HEK293 (cell line): ENCODE measurements around the gene IFNL4.

ENCODE experiments used
- CTCF ChIA-PET: fragments of 350-600 bp; formaldehyde crosslinking; extraction: SDS; loops from one replicate; lab custom pipeline; 2021; ENCODE audit warnings: antibody characterized with exemption; lab: Yijun Ruan, JAX
- POLR2A ChIA-PET: fragments of 300-600 bp; formaldehyde crosslinking; extraction: SDS; loops from one replicate; lab custom pipeline; 2020; ENCODE audit warnings: antibody characterized with exemption, inconsistent platforms; lab: Yijun Ruan, JAX
- H3K27ac ChIP-seq: fragments of 200-500 bp; sonication (Bioruptor generic); 2 replicates; pipeline ENCODE4 v1.5.1; 2014; ENCODE audit warnings: low read depth, low read length, control low read depth, inconsistent platforms; ENCODE audit errors: extremely low read depth
- H3K36me3 ChIP-seq, 2 experiments: fragments of 200-500 bp in 1 of 2; sonication (Bioruptor generic) in 1 of 2; 1 replicate in 1 of 2; 2 replicates in 1 of 2; pipeline ENCODE4 v1.5.1; 2014 to 2017; ENCODE audit warnings: inconsistent platforms in 2 of 2, low read length in 2 of 2; ENCODE audit not compliant: control insufficient read depth in 2 of 2, insufficient read depth in 1 of 2
- H3K4me1 ChIP-seq: fragments of 200-500 bp; sonication (Bioruptor generic); 2 replicates; pipeline ENCODE4 v1.5.1; 2014; ENCODE audit warnings: mild to moderate bottlenecking, low read length, inconsistent platforms; ENCODE audit not compliant: control insufficient read depth, insufficient read depth
- H3K4me3 ChIP-seq: 2 replicates; pipeline ENCODE4 v1.5.1; 2011; ENCODE audit warnings: low read depth, mild to moderate bottlenecking, control low read depth, low read length, moderate library complexity
- H3K9me3 ChIP-seq: fragments of 200-500 bp; sonication (Bioruptor generic); 2 replicates; pipeline ENCODE4 v1.5.1; 2014; ENCODE audit warnings: low read depth, low read length, inconsistent platforms; ENCODE audit not compliant: control insufficient read depth, insufficient read depth
- KLF9 ChIP-seq: fragments of 450-650 bp; formaldehyde crosslinking; IDR thresholded peaks from 2 replicates; pipeline ENCODE4 v1.5.1; 2016; ENCODE audit warnings: missing biosample characterization, missing genetic modification characterization, low read depth
- ZFP41 ChIP-seq: fragments of 450-650 bp; formaldehyde crosslinking; IDR thresholded peaks from 2 replicates; pipeline ENCODE4 v1.5.1; 2016; ENCODE audit warnings: missing biosample characterization, missing genetic modification characterization, borderline replicate concordance
- ZNF140 ChIP-seq: fragments of 450-650 bp; formaldehyde crosslinking; IDR thresholded peaks from 2 replicates; pipeline ENCODE4 v1.5.1; 2016; ENCODE audit warnings: missing biosample characterization, missing genetic modification characterization
- ZNF148 ChIP-seq: fragments of 450-650 bp; formaldehyde crosslinking; IDR thresholded peaks from 2 replicates; pipeline ENCODE4 v1.5.0; 2017; ENCODE audit warnings: missing biosample characterization, missing genetic modification characterization, borderline replicate concordance
- ZNF18 ChIP-seq: fragments of 450-650 bp; formaldehyde crosslinking; IDR thresholded peaks from 2 replicates; pipeline ENCODE4 v1.5.1; 2016; ENCODE audit warnings: missing biosample characterization, missing genetic modification characterization
- ZNF19 ChIP-seq: fragments of 450-650 bp; formaldehyde crosslinking; IDR thresholded peaks from 2 replicates; pipeline ENCODE4; 2016; ENCODE audit warnings: missing biosample characterization, missing genetic modification characterization, low read depth
- ZNF23 ChIP-seq: fragments of 450-650 bp; formaldehyde crosslinking; IDR thresholded peaks from 2 replicates; pipeline ENCODE4 v1.5.1; 2016; ENCODE audit warnings: missing biosample characterization, missing genetic modification characterization, borderline replicate concordance
- ZNF302 ChIP-seq: fragments of 450-650 bp; formaldehyde crosslinking; IDR thresholded peaks from 2 replicates; pipeline ENCODE4 v1.5.1; 2016; ENCODE audit warnings: missing biosample characterization, missing genetic modification characterization, low read depth
- ZNF324 ChIP-seq: fragments of 450-650 bp; formaldehyde crosslinking; IDR thresholded peaks from 2 replicates; pipeline ENCODE4 v1.5.1; 2016; ENCODE audit warnings: missing biosample characterization, missing genetic modification characterization
- ZNF335 ChIP-seq: fragments of 450-650 bp; formaldehyde crosslinking; conservative IDR thresholded peaks from 2 replicates; pipeline ENCODE4 v1.5.1; 2016; ENCODE audit warnings: missing biosample characterization, missing genetic modification characterization
- ZNF654 ChIP-seq: fragments of 450-650 bp; formaldehyde crosslinking; IDR thresholded peaks from 2 replicates; pipeline ENCODE4 v1.5.1; 2016; ENCODE audit warnings: low read depth, missing biosample characterization, missing genetic modification characterization
- ZNF837 ChIP-seq: fragments of 450-650 bp; formaldehyde crosslinking; IDR thresholded peaks from 2 replicates; pipeline ENCODE4 v1.5.1; 2016; ENCODE audit warnings: missing biosample characterization, missing genetic modification characterization
- TF ChIP-seq, protein P1 (sequence below): fragments of 450-650 bp; formaldehyde crosslinking; IDR thresholded peaks from 2 replicates; pipeline ENCODE4 v1.5.1; 2016; ENCODE audit warnings: missing biosample characterization, missing genetic modification characterization, low read depth
- TF ChIP-seq, protein P2 (sequence below): fragments of 450-650 bp; formaldehyde crosslinking; IDR thresholded peaks from 2 replicates; pipeline ENCODE4 v1.5.1; 2016; ENCODE audit warnings: missing biosample characterization, missing genetic modification characterization, borderline replicate concordance

The IFNL4 gene

DNA sequence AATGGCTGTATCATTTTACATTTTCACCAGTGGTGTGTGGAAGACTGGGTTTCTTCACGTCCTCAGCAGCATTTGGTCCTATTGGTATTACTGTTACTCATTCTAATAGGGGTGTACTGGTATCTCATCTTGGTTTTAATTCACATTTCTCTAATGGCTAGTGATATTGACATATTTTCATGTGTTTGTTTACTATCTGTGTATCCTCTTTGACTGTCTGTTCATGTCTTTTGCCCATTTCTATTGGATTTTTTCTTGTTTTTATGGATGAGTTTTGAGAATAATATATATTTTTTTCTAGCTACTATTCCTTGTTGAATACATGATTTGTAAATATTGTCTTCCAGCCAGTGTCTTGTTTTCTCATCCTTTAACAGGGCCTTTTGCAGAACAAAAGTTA is 33.4 kb upstream of the IFNL4 start (continued):
- no peak for TF ChIP-seq ZNF18 (tag by site-specific recombination)
- no peak for TF ChIP-seq ZNF23 (tag by site-specific recombination)
- TF ChIP-seq, protein P1, sequence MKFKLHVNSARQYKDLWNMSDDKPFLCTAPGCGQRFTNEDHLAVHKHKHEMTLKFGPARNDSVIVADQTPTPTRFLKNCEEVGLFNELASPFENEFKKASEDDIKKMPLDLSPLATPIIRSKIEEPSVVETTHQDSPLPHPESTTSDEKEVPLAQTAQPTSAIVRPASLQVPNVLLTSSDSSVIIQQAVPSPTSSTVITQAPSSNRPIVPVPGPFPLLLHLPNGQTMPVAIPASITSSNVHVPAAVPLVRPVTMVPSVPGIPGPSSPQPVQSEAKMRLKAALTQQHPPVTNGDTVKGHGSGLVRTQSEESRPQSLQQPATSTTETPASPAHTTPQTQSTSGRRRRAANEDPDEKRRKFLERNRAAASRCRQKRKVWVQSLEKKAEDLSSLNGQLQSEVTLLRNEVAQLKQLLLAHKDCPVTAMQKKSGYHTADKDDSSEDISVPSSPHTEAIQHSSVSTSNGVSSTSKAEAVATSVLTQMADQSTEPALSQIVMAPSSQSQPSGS (tag by site-specific recombination), result no peak
- TF ChIP-seq ZNF324 (tag by site-specific recombination), result no peak
- no peak for TF ChIP-seq ZFP41 (tag by site-specific recombination)
- no peak for TF ChIP-seq ZNF302 (tag by site-specific recombination)

DNA sequence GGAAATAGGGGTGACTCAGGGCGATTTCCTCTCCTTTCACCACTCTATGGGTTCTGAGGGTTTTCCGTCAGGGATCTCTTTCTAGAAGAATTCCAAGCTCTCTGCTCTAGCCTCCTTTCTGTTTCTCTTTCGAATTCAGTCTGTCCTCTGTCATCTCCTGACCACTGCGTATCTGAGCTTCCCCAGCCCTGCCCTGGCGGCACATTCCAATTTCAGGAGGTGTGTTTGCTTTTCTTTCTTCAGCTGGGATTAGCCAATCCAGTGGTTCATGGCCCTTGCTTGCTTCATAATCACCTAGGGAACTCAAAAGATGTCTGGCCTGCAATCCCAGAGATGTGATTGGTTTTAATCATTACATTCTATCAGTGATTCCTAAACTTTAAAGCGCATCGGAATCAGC is 28.9 kb upstream of the IFNL4 start:
- Histone ChIP-seq H3K36me3 (no peaks in the 10 kb centered on the region; a peak in 1 of 3 replicates), H3K9me3 (peaks cover 2% of the 10 kb centered on the region; the same call in 1 of the 2 replicates), H3K27ac (no peak overlapping the region), H3K4me3 (no peak overlapping the region), H3K4me1 (no peaks in the 10 kb centered on the region)
- TF ChIP-seq ZNF654 (tag by site-specific recombination), result no peak
- TF ChIP-seq, protein P2, sequence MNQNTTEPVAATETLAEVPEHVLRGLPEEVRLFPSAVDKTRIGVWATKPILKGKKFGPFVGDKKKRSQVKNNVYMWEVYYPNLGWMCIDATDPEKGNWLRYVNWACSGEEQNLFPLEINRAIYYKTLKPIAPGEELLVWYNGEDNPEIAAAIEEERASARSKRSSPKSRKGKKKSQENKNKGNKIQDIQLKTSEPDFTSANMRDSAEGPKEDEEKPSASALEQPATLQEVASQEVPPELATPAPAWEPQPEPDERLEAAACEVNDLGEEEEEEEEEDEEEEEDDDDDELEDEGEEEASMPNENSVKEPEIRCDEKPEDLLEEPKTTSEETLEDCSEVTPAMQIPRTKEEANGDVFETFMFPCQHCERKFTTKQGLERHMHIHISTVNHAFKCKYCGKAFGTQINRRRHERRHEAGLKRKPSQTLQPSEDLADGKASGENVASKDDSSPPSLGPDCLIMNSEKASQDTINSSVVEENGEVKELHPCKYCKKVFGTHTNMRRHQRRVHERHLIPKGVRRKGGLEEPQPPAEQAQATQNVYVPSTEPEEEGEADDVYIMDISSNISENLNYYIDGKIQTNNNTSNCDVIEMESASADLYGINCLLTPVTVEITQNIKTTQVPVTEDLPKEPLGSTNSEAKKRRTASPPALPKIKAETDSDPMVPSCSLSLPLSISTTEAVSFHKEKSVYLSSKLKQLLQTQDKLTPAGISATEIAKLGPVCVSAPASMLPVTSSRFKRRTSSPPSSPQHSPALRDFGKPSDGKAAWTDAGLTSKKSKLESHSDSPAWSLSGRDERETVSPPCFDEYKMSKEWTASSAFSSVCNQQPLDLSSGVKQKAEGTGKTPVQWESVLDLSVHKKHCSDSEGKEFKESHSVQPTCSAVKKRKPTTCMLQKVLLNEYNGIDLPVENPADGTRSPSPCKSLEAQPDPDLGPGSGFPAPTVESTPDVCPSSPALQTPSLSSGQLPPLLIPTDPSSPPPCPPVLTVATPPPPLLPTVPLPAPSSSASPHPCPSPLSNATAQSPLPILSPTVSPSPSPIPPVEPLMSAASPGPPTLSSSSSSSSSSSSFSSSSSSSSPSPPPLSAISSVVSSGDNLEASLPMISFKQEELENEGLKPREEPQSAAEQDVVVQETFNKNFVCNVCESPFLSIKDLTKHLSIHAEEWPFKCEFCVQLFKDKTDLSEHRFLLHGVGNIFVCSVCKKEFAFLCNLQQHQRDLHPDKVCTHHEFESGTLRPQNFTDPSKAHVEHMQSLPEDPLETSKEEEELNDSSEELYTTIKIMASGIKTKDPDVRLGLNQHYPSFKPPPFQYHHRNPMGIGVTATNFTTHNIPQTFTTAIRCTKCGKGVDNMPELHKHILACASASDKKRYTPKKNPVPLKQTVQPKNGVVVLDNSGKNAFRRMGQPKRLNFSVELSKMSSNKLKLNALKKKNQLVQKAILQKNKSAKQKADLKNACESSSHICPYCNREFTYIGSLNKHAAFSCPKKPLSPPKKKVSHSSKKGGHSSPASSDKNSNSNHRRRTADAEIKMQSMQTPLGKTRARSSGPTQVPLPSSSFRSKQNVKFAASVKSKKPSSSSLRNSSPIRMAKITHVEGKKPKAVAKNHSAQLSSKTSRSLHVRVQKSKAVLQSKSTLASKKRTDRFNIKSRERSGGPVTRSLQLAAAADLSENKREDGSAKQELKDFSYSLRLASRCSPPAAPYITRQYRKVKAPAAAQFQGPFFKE (tag by site-specific recombination), result no peak
- TF ChIP-seq ZNF19 (tag by site-specific recombination), result no peak
- no peak for TF ChIP-seq ZNF335
- no peak for TF ChIP-seq ZNF148
- no peak for TF ChIP-seq ZNF837
- TF ChIP-seq ZNF140 (tag by site-specific recombination), result no peak
- no peak for TF ChIP-seq KLF9 (tag by site-specific recombination)
- POLR2A ChIA-PET, result no interaction called here
- CTCF ChIA-PET, result interaction anchor here (0.6 kb wide), 1 partner anchor 696 kb away, joined by 3 read pairs; no protein-coding TSS in a partner anchor
